ENCODE data around the gene COL9A3.

COL9A3 gene

GRCh38 chr20:62884556-62884955 is 67.7 kb downstream of the COL9A3 start:
- H3K9me3 ChIP-seq (ENCODE audit: severe bottlenecking): no peaks in the 10 kb centered on the region
- no peak overlapping the region for H3K4me3 ChIP-seq (ENCODE audit: low read depth, low read length)
- H3K36me3 ChIP-seq: peaks cover 59% of the 10 kb centered on the region
- DNase-seq: no peak
- no peak for TF ChIP-seq CTCF (IDR thresholded peaks at IDR 0.05; ENCODE audit: low read depth, low read length)
- no peaks in the 10 kb centered on the region for H3K27me3 ChIP-seq (ENCODE audit: insufficient read depth, low read depth, severe bottlenecking)
- H3K27ac ChIP-seq: no peak overlapping the region

GRCh38 chr20:62885046-62885895 is 68.4 kb downstream of the COL9A3 start:
- peaks cover 59% of the 10 kb centered on the region for H3K36me3 ChIP-seq
- H3K27me3 ChIP-seq (ENCODE audit: insufficient read depth, low read depth, severe bottlenecking): no peaks in the 10 kb centered on the region
- H3K27ac ChIP-seq: no peak overlapping the region
- no peaks in the 10 kb centered on the region for H3K9me3 ChIP-seq (ENCODE audit: severe bottlenecking)
- no peak for DNase-seq
- no peak for TF ChIP-seq CTCF (IDR thresholded peaks at IDR 0.05; ENCODE audit: low read depth, low read length)
- no peak overlapping the region for H3K4me3 ChIP-seq (ENCODE audit: low read depth, low read length)

GRCh38 chr20:62885896-62886708 is 69.3 kb downstream of the COL9A3 start:
- Histone ChIP-seq H3K27ac (no peak overlapping the region), H3K27me3 (ENCODE audit: insufficient read depth, low read depth, severe bottlenecking) (no peaks in the 10 kb centered on the region), H3K36me3 (peaks cover 59% of the 10 kb centered on the region), H3K4me3 (ENCODE audit: low read depth, low read length) (no peak overlapping the region), H3K9me3 (ENCODE audit: severe bottlenecking) (no peaks in the 10 kb centered on the region)
- DNase-seq: no peak
- no peak for TF ChIP-seq CTCF (IDR thresholded peaks at IDR 0.05; ENCODE audit: low read depth, low read length)

GRCh38 chr20:62886709-62887058 is 69.8 kb downstream of the COL9A3 start:
- no peaks in the 10 kb centered on the region for H3K27me3 ChIP-seq (ENCODE audit: insufficient read depth, low read depth, severe bottlenecking)
- H3K36me3 ChIP-seq: peaks cover 59% of the 10 kb centered on the region
- H3K27ac ChIP-seq: no peak overlapping the region
- no peak for DNase-seq
- TF ChIP-seq CTCF (IDR thresholded peaks at IDR 0.05; ENCODE audit: low read depth, low read length): no peak
- H3K9me3 ChIP-seq (ENCODE audit: severe bottlenecking): no peaks in the 10 kb centered on the region
- H3K4me3 ChIP-seq (ENCODE audit: low read depth, low read length): no peak overlapping the region

GRCh38 chr20:62887152-62887859 is 70.5 kb downstream of the COL9A3 start:
- DNase-seq: no peak
- no peak overlapping the region for H3K27ac ChIP-seq

More at GRCh38 chr20:62887152-62887859, 70.5 kb downstream of the COL9A3 start:
- TF ChIP-seq CTCF (IDR thresholded peaks at IDR 0.05; ENCODE audit: low read depth, low read length): no peak
- H3K4me3 ChIP-seq (ENCODE audit: low read depth, low read length): no peak overlapping the region
- no peaks in the 10 kb centered on the region for H3K27me3 ChIP-seq (ENCODE audit: insufficient read depth, low read depth, severe bottlenecking)
- peaks cover 63% of the 10 kb centered on the region for H3K36me3 ChIP-seq
- H3K9me3 ChIP-seq (ENCODE audit: severe bottlenecking): no peaks in the 10 kb centered on the region
